GM12873 (cell line): ENCODE results near the gene TIAL1.

ENCODE experiments used
- CTCF ChIP-seq: IDR thresholded peaks from 2 replicates; pipeline ENCODE4 v1.5.1; 2012; ENCODE audit warnings: low read depth, mild to moderate bottlenecking, moderate library complexity, low read length, control low read depth; ENCODE audit not compliant: insufficient read depth; ENCODE audit errors: missing control alignments

Gene TIAL1

DNA sequence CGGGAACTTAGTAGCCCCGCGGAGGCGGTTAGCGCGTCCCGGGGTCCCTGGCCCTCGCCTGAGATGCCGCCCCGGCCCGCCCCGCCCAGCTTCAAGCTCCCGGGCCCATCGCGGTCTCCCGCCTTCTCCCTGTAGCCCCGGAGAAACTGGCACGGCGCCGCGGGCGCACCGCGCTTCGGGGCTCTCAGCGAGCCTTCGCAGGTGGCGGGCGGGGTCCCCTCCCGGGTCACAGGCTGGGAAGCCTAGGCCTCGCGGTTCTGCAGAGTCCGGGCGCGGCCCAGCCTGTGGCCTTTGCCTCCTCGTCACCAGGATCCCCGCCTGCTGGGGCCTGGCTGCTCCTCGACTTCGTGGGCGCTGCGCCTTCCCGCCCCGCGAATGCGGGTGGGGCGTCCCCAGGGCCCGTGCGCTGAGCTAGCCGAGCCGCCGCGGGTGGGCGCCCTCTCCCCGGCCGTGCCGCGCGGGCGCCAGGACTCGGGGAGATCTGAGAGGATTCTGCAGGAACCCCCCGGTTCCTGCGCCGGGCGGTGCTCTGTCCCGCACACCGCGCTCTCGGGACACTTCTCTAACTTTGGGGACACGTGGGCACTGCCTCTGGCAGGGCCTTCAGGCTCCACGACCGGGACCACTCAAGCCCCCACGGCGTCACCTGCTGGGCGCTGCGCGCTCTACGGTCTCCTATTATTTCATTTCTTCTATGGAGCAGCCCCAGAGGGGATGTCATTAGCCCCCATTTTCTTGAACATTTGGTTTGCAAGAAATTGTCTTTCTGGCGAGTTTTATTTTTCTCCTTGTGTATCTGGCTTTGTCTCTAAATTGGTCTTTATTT, 53.6 kb downstream of the TIAL1 start:
- TF ChIP-seq CTCF: peak; percentile 71

GRCh38 chr10:119542357-119542987, 54.3 kb downstream of the TIAL1 start, which contains the start of gene RGS10:
TSS of gene RGS10 (minus strand) at chr10:119542719. CDS start at chr10:119542638, 81 bp downstream.
- no peak for TF ChIP-seq CTCF

DNA sequence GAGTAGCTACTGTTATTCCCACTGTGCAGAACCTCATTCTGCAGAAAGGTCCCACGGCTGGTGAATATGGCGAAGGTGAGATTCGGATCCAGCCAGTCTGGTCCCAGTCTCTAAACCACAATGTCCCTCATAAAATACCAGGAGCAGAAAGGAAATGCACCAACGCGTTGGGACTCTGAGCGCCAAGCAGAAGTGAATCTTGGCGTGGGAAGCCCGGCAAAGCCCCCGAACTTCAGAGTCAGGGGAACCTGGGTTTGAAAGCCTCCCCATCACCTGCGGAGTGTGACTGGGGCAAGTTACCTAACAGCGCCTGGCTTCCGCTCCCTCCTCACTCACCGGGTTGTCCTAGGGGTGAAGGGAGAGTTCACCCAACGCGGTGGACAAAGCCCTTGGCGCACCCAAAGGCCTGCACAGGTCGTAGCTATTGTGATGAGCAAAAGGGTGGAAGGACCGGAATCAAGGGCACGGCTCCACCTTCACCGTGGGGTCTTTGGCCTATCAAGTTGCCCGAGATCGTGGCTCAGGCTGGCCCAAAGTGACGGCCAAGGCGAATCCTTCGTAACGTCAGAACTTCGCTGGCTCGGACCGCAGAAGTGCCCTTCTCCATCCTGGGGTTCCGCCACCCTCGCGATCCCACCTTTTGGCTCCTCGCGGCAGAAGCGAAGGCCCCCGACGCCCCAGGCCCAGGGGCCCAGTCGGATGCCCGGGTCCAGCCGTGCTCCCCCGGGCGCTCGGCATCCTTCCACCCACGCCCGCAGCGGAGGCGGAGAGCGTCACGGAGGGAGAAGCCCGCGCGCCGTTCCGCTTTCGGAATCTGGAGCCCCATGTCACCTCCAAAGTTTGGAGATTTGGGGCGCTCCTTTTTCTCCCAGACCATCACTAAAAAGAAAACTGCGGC, 55.1 kb downstream of the TIAL1 start:
- TF ChIP-seq CTCF: no peak

DNA sequence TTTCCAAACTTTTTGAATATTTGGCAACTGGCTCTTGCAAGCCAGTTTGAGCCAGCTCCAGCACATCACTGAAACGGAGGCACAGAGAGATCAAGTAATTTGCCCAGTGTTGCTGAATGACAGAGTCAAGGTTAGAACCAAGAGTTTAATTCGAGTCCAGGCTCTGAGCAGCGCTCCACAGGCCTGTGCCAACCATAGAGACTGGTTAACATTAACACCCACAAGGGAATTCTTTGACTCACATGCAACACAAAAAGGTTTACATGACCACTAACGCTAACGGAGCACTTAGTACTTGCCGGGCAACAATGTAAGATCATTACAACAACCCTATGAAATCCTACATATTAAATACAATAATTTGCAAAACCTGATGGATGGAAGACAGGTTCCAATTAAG, 55.7 kb downstream of the TIAL1 start:
- TF ChIP-seq CTCF: no peak

GRCh38 chr10:119540038-119540437, 56.7 kb downstream of the TIAL1 start:
- TF ChIP-seq CTCF: no peak

DNA sequence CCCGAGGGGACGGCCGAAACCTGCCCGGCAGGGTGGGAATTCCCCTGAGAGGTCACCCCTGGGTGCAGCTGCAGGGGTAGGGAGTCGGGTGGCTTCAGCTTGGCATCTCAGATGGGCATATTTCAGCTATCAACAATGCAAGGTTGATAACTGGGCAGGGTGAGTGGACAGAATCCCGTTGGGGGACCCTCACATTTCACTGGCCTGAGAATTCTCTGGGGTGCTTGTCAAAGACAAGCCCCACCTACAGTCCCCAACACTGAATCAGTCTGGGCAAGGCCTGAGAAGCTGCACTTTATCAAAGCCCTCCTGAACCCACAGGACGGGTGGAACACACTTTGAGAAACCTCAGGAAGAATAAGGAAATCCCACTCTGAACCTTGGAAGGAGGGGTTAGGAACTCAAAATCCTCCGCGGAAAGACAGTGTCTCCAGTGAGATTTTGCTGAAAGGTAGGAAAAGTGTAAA, 57.4 kb downstream of the TIAL1 start:
- no peak for TF ChIP-seq CTCF
